ENCODE data around the gene SACM1L.

DNA sequence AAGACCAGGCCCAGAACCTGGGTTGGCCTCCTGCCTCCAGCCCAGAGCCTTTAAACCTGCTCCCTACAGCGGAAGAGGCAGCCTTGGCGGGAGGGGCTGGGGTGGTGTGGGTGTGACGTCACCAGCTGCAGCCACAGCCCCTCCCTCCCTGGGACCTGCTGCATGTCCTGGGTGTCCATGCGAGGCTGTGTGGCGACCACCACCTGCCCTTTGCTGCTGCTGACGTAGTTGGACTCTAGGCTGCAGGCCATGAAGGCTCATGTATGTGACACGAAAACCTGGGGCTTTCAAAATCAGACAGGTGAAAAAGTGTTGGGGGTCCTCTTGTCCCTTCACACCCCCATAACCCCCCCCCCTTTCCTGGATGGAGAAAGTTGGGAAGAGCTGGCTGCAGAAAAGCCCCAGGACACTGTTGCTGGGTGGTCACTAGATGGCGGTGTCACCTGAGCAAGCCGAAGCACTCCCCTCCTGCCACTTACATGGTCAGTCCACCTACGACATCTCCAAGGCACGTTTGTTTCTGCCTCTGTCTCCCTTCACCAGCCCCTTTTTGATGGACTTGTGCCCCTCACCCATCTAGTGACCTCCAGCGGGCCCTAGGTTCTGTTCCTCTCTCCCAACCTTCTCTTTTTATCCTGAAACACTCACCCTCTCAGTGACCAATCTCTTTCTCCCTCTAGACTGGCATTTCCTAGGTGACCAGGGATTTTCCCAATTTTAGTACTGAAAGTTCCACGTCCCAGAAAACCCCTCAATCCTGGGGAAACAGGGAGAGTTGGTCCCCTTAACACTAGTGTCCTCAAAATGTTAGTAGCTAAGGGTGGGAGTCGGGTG lies 71.9 kb downstream of the SACM1L start:
- TF ChIP-seq, protein P1, sequence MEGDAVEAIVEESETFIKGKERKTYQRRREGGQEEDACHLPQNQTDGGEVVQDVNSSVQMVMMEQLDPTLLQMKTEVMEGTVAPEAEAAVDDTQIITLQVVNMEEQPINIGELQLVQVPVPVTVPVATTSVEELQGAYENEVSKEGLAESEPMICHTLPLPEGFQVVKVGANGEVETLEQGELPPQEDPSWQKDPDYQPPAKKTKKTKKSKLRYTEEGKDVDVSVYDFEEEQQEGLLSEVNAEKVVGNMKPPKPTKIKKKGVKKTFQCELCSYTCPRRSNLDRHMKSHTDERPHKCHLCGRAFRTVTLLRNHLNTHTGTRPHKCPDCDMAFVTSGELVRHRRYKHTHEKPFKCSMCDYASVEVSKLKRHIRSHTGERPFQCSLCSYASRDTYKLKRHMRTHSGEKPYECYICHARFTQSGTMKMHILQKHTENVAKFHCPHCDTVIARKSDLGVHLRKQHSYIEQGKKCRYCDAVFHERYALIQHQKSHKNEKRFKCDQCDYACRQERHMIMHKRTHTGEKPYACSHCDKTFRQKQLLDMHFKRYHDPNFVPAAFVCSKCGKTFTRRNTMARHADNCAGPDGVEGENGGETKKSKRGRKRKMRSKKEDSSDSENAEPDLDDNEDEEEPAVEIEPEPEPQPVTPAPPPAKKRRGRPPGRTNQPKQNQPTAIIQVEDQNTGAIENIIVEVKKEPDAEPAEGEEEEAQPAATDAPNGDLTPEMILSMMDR (IDR thresholded peaks at IDR 0.05; ENCODE audit: extremely low read depth in 1 of 2, insufficient read depth in 1 of 2, low read depth in 1 of 2, low read length in 2 of 2): peak; percentile 66 to 95
- no peak for TF ChIP-seq EZH2 (IDR thresholded peaks at IDR 0.05; ENCODE audit: borderline replicate concordance, low read depth, low read length, severe bottlenecking)
- TF ChIP-seq, protein P2, sequence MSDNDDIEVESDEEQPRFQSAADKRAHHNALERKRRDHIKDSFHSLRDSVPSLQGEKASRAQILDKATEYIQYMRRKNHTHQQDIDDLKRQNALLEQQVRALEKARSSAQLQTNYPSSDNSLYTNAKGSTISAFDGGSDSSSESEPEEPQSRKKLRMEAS (IDR thresholded peaks at IDR 0.05; ENCODE audit: insufficient read depth, insufficient read length): no peak

All from endothelial cell of umbilical vein (primary cell).